Mesenchymal stem cell (in vitro differentiated cells and primary cell): ENCODE measurements around the gene PACC1.

Experiments used
- DNase-seq: peaks from one replicate; pipeline ENCODE4 v3.0.0-alpha.2; 2013
- H2AFZ ChIP-seq: one replicate; pipeline ENCODE4 v1.6.1; 2013; ENCODE audit warnings: low read depth, mild to moderate bottlenecking, control low read depth, inconsistent platforms, low read length, moderate library complexity
- H2AK5ac ChIP-seq: 2 replicates; pipeline ENCODE4 v1.6.1; 2013; ENCODE audit warnings: low read length, moderate library complexity, mild to moderate bottlenecking, inconsistent platforms; ENCODE audit not compliant: severe bottlenecking
- H2BK120ac ChIP-seq: one replicate; pipeline ENCODE4 v1.6.1; 2013; ENCODE audit warnings: low read depth, mild to moderate bottlenecking, inconsistent platforms, low read length, moderate library complexity
- H2BK12ac ChIP-seq, 2 experiments: one replicate each; pipeline ENCODE4 v1.6.1; 2013; ENCODE audit warnings: inconsistent platforms in 2 of 2, low read length in 2 of 2, mild to moderate bottlenecking in 2 of 2, moderate library complexity in 2 of 2, control low read depth in 1 of 2
- H2BK15ac ChIP-seq: one replicate; pipeline ENCODE4 v1.6.1; 2013; ENCODE audit warnings: mild to moderate bottlenecking, low read depth, inconsistent platforms; ENCODE audit not compliant: poor library complexity, severe bottlenecking
- H2BK5ac ChIP-seq: 2 replicates; pipeline ENCODE4 v1.6.1; 2013; ENCODE audit warnings: low read depth, mild to moderate bottlenecking, low read length, control low read depth, inconsistent platforms; ENCODE audit not compliant: poor library complexity, severe bottlenecking
- H3K14ac ChIP-seq, 2 experiments: one replicate each; pipeline ENCODE4 v1.6.1; 2013; ENCODE audit warnings: inconsistent platforms in 2 of 2, low read length in 2 of 2, control low read depth in 1 of 2, mild to moderate bottlenecking in 1 of 2, moderate library complexity in 1 of 2
- H3K18ac ChIP-seq, 2 experiments: one replicate each; pipeline ENCODE4 v1.6.1; 2013; ENCODE audit warnings: inconsistent platforms in 2 of 2, low read length in 2 of 2, control low read depth in 1 of 2, low read depth in 1 of 2, mild to moderate bottlenecking in 1 of 2
- H3K23ac ChIP-seq, 2 experiments: one replicate each; pipeline ENCODE4 v1.6.1; 2013; ENCODE audit warnings: inconsistent platforms in 2 of 2, low read length in 2 of 2, mild to moderate bottlenecking in 2 of 2, moderate library complexity in 2 of 2, control low read depth in 1 of 2
- H3K27ac ChIP-seq: 2 replicates; pipeline ENCODE4 v1.5.1; 2013; ENCODE audit warnings: mild to moderate bottlenecking, moderate library complexity, low read length, control low read depth, inconsistent platforms; ENCODE audit not compliant: poor library complexity, severe bottlenecking
- H3K27me3 ChIP-seq, 2 experiments: 2 replicates each; pipeline versions ENCODE4 v1.6.1 to v1.7.0; 2013; ENCODE audit warnings: low read length in 2 of 2, mild to moderate bottlenecking in 2 of 2, moderate library complexity in 2 of 2, control low read depth in 1 of 2, inconsistent platforms in 1 of 2; ENCODE audit not compliant: control insufficient read depth in 1 of 2, insufficient read depth in 1 of 2
- H3K36me3 ChIP-seq, 2 experiments: 2 replicates each; pipeline versions ENCODE4 v1.6.1 to v1.7.0; 2013; ENCODE audit warnings: low read length in 2 of 2, control low read depth in 1 of 2, inconsistent platforms in 1 of 2, low read depth in 1 of 2, mild to moderate bottlenecking in 1 of 2; ENCODE audit not compliant: insufficient read depth in 2 of 2, control insufficient read depth in 1 of 2
- H3K4ac ChIP-seq, 2 experiments: one replicate each; pipeline ENCODE4 v1.6.1; 2013; ENCODE audit warnings: inconsistent platforms in 2 of 2, low read length in 2 of 2, mild to moderate bottlenecking in 2 of 2, moderate library complexity in 2 of 2, control low read depth in 1 of 2, low read depth in 1 of 2
- H3K4me1 ChIP-seq: 2 replicates; pipeline ENCODE4 v1.6.1; 2013; ENCODE audit warnings: low read depth, low read length, control low read depth; ENCODE audit not compliant: control insufficient read depth, insufficient read depth
- H3K4me2 ChIP-seq: 2 replicates; pipeline ENCODE4 v1.6.1; 2013; ENCODE audit warnings: low read length, mild to moderate bottlenecking, inconsistent platforms; ENCODE audit not compliant: poor library complexity, severe bottlenecking
- H3K4me3 ChIP-seq, 2 experiments: 2 replicates each; pipeline versions ENCODE4 v1.5.1 to v1.7.0; 2013; ENCODE audit warnings: low read length in 2 of 2, mild to moderate bottlenecking in 2 of 2, control low read depth in 1 of 2, low read depth in 1 of 2; ENCODE audit not compliant: insufficient read depth in 1 of 2
- H3K79me1 ChIP-seq: replicated peaks from 2 replicates; pipeline ENCODE4 v1.6.1; 2013; ENCODE audit warnings: mild to moderate bottlenecking, control low read depth, low read length, inconsistent platforms; ENCODE audit not compliant: poor library complexity, severe bottlenecking
- H3K9ac ChIP-seq: 2 replicates; pipeline ENCODE4 v1.7.0; 2013; ENCODE audit warnings: mild to moderate bottlenecking, low read length, moderate library complexity
- H3K9me3 ChIP-seq: 2 replicates; pipeline ENCODE4 v1.7.0; 2013; ENCODE audit warnings: mild to moderate bottlenecking, low read length; ENCODE audit not compliant: control insufficient read depth
- H4K8ac ChIP-seq: one replicate; pipeline ENCODE4 v1.6.1; 2013; ENCODE audit warnings: inconsistent platforms, mild to moderate bottlenecking, low read length, moderate library complexity
- H4K91ac ChIP-seq: one replicate; pipeline ENCODE4 v1.6.1; 2013; ENCODE audit warnings: mild to moderate bottlenecking, low read length, inconsistent platforms
- WGBS: methylation state at CpG from one replicate; pipeline ENCODE4 v1.1.7; 2013; ENCODE audit warnings: mixed read lengths; 5-methylcytosine and 5-hydroxymethylcytosine counted together

PACC1 gene

GRCh38 chr1:212460376-212460775 is 45.7 kb upstream of the PACC1 start:
- Histone ChIP-seq H4K8ac (no peak overlapping the region), H2BK12ac (no peak overlapping the region), H3K4ac (no peak overlapping the region), H2BK120ac (no peak overlapping the region), H2AK5ac (no peak overlapping the region), H4K91ac (peak overlapping the region; percentile 7), H3K4me3 (no peak overlapping the region), H2BK15ac (no peak overlapping the region), H2BK5ac (no peak overlapping the region), H3K27ac (no peak overlapping the region), H3K23ac (no peak overlapping the region), H3K79me1 (no peaks in the 10 kb centered on the region), H3K4me2 (no peak overlapping the region), H2AFZ (no peak overlapping the region), H3K36me3 (no peaks in the 10 kb centered on the region), H3K14ac (peak overlapping the region in 1 of 2 experiments; percentile 11), H3K9ac (no peak overlapping the region), H3K4me1 (no peaks in the 10 kb centered on the region), H3K27me3 (peaks cover 10 to 13% of the 10 kb centered on the region in 2 experiments), H3K9me3 (peaks cover 9% of the 10 kb centered on the region), H3K18ac (no peak overlapping the region)
- DNase-seq: no peak
- 84% methylated on average over 9 of the region's 9 CpGs for WGBS

- Histone ChIP-seq H4K91ac (no peak overlapping the region), H2BK12ac (no peak overlapping the region), H2BK5ac (no peak overlapping the region), H4K8ac (no peak overlapping the region), H3K23ac (no peak overlapping the region), H3K14ac (no peak overlapping the region), H3K4me3 (no peak overlapping the region), H2AFZ (no peak overlapping the region), H3K27ac (no peak overlapping the region), H3K4me2 (no peak overlapping the region), H2AK5ac (no peak overlapping the region), H3K79me1 (no peaks in the 10 kb centered on the region), H3K18ac (no peak overlapping the region), H2BK120ac (no peak overlapping the region), H3K9me3 (peaks cover 9% of the 10 kb centered on the region), H3K4ac (no peak overlapping the region), H3K9ac (no peak overlapping the region), H3K27me3 (peaks cover 10 to 13% of the 10 kb centered on the region in 2 experiments), H2BK15ac (no peak overlapping the region), H3K36me3 (no peaks in the 10 kb centered on the region), H3K4me1 (no peaks in the 10 kb centered on the region)
- DNase-seq: no peak
- WGBS: 95% methylated on average over 4 of the region's 5 CpGs
Measured at GRCh38 chr1:212459656-212460055, 45.0 kb upstream of the PACC1 start.

- Histone ChIP-seq H2AFZ (no peak overlapping the region), H3K4ac (no peak overlapping the region), H3K14ac (no peak overlapping the region), H3K9ac (no peak overlapping the region), H3K4me1 (no peaks in the 10 kb centered on the region), H3K27ac (no peak overlapping the region), H2BK15ac (no peak overlapping the region), H3K23ac (no peak overlapping the region), H2BK120ac (no peak overlapping the region), H3K4me3 (no peak overlapping the region), H3K79me1 (no peaks in the 10 kb centered on the region), H2BK12ac (no peak overlapping the region), H3K9me3 (peaks cover 9% of the 10 kb centered on the region), H3K27me3 (peaks cover 10 to 13% of the 10 kb centered on the region in 2 experiments), H3K36me3 (no peaks in the 10 kb centered on the region), H3K18ac (no peak overlapping the region), H3K4me2 (no peak overlapping the region), H4K8ac (no peak overlapping the region), H2BK5ac (no peak overlapping the region), H2AK5ac (no peak overlapping the region), H4K91ac (no peak overlapping the region)
- DNase-seq: no peak
- WGBS: 50% methylated on average over 1 of the region's 1 CpG
Measured at GRCh38 chr1:212458817-212459216, 44.1 kb upstream of the PACC1 start.

GRCh38 chr1:212457740-212458338 is 43.2 kb upstream of the PACC1 start:
- H3K4me3 ChIP-seq: no peak overlapping the region
- H3K4me2 ChIP-seq: no peak overlapping the region
- no peak overlapping the region for H4K8ac ChIP-seq
- H2AK5ac ChIP-seq: no peak overlapping the region
- H2BK120ac ChIP-seq: no peak overlapping the region
- no peak overlapping the region for H3K14ac ChIP-seq
- H3K27ac ChIP-seq: no peak overlapping the region
- no peak overlapping the region for H2BK5ac ChIP-seq
- 37% methylated on average over 8 of the region's 8 CpGs for WGBS
- no peaks in the 10 kb centered on the region for H3K4me1 ChIP-seq
- H3K27me3 ChIP-seq: peaks cover under 1 to 5% of the 10 kb centered on the region in 2 experiments
- H2BK12ac ChIP-seq: no peak overlapping the region
- no peak overlapping the region for H3K23ac ChIP-seq
- H3K9ac ChIP-seq: no peak overlapping the region
- H3K79me1 ChIP-seq: no peaks in the 10 kb centered on the region
- peak; percentile 29 for DNase-seq
- no peak overlapping the region for H3K4ac ChIP-seq
- H3K9me3 ChIP-seq: peaks cover 9% of the 10 kb centered on the region
- H2AFZ ChIP-seq: no peak overlapping the region
- H2BK15ac ChIP-seq: no peak overlapping the region
- H3K18ac ChIP-seq: no peak overlapping the region
- H4K91ac ChIP-seq: no peak overlapping the region
- H3K36me3 ChIP-seq: no peaks in the 10 kb centered on the region
